ENCODE results near the gene ANKRD45. TPM values are rescaled to one million over a fixed set of nuclear protein-coding genes. Genes with fewer than 3 reads are reported as not detected.

ANKRD45 gene
- total and polyA plus RNA-seq, 2 donors (not counting 1 experiment from before 2014, with no cell fraction given), result 0.06 TPM; not detected in 1

DNA sequence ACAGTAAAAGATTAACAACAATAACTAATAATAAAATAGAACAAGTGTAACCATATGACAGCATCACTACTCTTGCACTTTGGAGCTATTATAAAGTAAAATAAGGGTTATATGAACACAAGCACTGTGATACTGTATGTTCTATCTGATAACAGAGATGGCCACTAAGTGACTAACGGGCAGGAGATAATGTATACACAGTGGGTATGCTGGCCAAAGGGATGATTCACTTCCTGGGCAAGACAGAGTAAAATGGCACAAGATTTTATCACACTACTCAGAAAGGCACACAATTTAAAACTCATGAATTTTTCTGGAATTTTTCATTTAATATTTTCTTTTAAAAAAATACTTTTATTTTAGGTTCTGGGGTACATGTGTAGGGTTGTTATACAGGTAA is 79.1 kb downstream of the ANKRD45 start:
- no peak for ATAC-seq (ENCODE audit: low read depth)
- Histone ChIP-seq H3K4me3 (ENCODE audit: control extremely low read depth in 1 of 5, extremely low read depth in 1 of 5, insufficient read depth in 1 of 5, low read depth in 2 of 5, low read length in 4 of 5) (no peak overlapping the region), H4K20me1 (ENCODE audit: control insufficient read depth, insufficient read depth, low read length, poor library complexity, severe bottlenecking) (no peaks in the 10 kb centered on the region), H3K36me3 (replicated peaks in 1 of 2; ENCODE audit: control extremely low read depth in 1 of 2, control insufficient read depth in 1 of 2, extremely low read depth in 1 of 2, insufficient read depth in 2 of 2, low read length in 1 of 2) (no peaks in the 10 kb centered on the region), H3K4me2 (replicated peaks; ENCODE audit: low read depth, low read length, poor library complexity, severe bottlenecking) (no peak overlapping the region), H3K27me3 (replicated peaks in 1 of 4; ENCODE audit: control extremely low read depth in 1 of 4, control insufficient read depth in 3 of 4, insufficient read depth in 4 of 4, low read length in 3 of 4) (peaks cover 0 to 4% (median 0%) of the 10 kb centered on the region in 4 experiments), H2AFZ (ENCODE audit: insufficient read depth, low read depth, low read length, poor library complexity, severe bottlenecking) (no peak overlapping the region), H3K4me1 (ENCODE audit: control insufficient read depth in 2 of 2, insufficient read depth in 2 of 2, low read length in 2 of 2) (no peaks in the 10 kb centered on the region), H3K9me3 (ENCODE audit: control extremely low read depth in 1 of 3, control insufficient read depth in 2 of 3, insufficient read depth in 1 of 3, low read length in 2 of 3) (no peaks in the 10 kb centered on the region), H3K9ac (ENCODE audit: low read length) (no peak overlapping the region), H3K27ac (ENCODE audit: low read length in 2 of 2) (no peak overlapping the region), H3K79me2 (ENCODE audit: control insufficient read depth, insufficient read depth, low read length) (no peaks in the 10 kb centered on the region)
- CTCF ChIA-PET, result no interaction called here
- no peaks in the 10 kb centered on the region for H3K4me1 Mint-ChIP-seq
- no peak overlapping the region for H3K4me3 Mint-ChIP-seq
- no peak for DNase-seq
- POLR2A ChIA-PET, result no interaction called here
- intact Hi-C loops (cut with micrococcal nuclease), result no loop called here
- H3K27ac Mint-ChIP-seq, result no peak overlapping the region
- WGBS (ENCODE audit: insufficient coverage), result no CpG with 5 or more reads among the region's 1 CpG
- H3K27me3 Mint-ChIP-seq, result peaks cover 11% of the 10 kb centered on the region
- no peaks in the 10 kb centered on the region for H3K9me3 Mint-ChIP-seq (ENCODE audit: insufficient read depth)
- no peak for TF ChIP-seq EZH2 (IDR thresholded peaks at IDR 0.05; ENCODE audit: borderline replicate concordance, insufficient read depth, low read depth, low read length, poor library complexity, severe bottlenecking)
- TF ChIP-seq, protein P1, sequence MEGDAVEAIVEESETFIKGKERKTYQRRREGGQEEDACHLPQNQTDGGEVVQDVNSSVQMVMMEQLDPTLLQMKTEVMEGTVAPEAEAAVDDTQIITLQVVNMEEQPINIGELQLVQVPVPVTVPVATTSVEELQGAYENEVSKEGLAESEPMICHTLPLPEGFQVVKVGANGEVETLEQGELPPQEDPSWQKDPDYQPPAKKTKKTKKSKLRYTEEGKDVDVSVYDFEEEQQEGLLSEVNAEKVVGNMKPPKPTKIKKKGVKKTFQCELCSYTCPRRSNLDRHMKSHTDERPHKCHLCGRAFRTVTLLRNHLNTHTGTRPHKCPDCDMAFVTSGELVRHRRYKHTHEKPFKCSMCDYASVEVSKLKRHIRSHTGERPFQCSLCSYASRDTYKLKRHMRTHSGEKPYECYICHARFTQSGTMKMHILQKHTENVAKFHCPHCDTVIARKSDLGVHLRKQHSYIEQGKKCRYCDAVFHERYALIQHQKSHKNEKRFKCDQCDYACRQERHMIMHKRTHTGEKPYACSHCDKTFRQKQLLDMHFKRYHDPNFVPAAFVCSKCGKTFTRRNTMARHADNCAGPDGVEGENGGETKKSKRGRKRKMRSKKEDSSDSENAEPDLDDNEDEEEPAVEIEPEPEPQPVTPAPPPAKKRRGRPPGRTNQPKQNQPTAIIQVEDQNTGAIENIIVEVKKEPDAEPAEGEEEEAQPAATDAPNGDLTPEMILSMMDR (IDR thresholded peaks at IDR 0.05), result no peak

DNA sequence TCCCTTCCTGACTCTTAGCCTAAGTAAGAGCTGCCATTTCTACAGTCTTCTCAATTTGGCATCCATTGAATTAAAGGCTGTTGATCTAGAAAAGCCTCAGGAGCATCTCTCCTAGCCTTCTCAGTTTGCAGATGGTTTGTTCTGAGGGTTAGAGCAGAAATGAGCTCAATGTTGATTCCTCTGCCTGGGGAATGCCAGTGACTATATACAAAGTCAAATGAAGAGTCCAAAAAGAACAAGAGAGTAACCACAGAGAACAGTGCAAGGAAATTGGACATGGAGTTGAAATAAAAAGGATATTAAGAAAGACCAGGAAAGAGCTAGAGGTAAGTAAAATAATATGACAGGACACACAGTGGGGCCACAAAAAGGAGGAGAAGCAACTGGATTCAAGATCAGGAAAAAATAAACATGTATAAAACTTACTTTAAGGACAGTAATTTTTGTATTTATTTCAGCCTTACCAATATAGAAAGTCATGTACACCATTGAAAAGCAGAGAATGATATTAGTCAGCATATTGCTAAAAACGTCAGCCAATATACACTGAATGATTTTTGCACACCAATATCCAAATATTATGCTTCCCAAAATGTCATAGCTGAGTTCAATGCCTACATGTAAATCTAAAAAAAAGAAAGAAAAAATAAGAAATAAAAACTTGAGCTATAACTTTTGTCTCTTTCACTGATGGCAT is 88.1 kb downstream of the ANKRD45 start:
- no peak overlapping the region for H2AFZ ChIP-seq (ENCODE audit: insufficient read depth, low read depth, low read length, poor library complexity, severe bottlenecking)
- no peak for TF ChIP-seq EZH2 (IDR thresholded peaks at IDR 0.05; ENCODE audit: borderline replicate concordance, insufficient read depth, low read depth, low read length, poor library complexity, severe bottlenecking)
- TF ChIP-seq, protein P1 (IDR thresholded peaks at IDR 0.05), result no peak
- H3K36me3 ChIP-seq (replicated peaks in 1 of 2; ENCODE audit: control extremely low read depth in 1 of 2, control insufficient read depth in 1 of 2, extremely low read depth in 1 of 2, insufficient read depth in 2 of 2, low read length in 1 of 2), result no peaks in the 10 kb centered on the region
- Mint-ChIP-seq H3K4me1 (no peaks in the 10 kb centered on the region), H3K9me3 (ENCODE audit: insufficient read depth) (no peaks in the 10 kb centered on the region), H3K27me3 (peaks cover 13% of the 10 kb centered on the region), H3K27ac (no peak overlapping the region), H3K4me3 (no peak overlapping the region)
- no peak overlapping the region for H3K27ac ChIP-seq (ENCODE audit: low read length in 2 of 2)
- H3K4me1 ChIP-seq (ENCODE audit: control insufficient read depth in 2 of 2, insufficient read depth in 2 of 2, low read length in 2 of 2), result no peaks in the 10 kb centered on the region
- no peaks in the 10 kb centered on the region for H3K27me3 ChIP-seq (replicated peaks in 1 of 4; ENCODE audit: control extremely low read depth in 1 of 4, control insufficient read depth in 3 of 4, insufficient read depth in 4 of 4, low read length in 3 of 4)
- H3K4me3 ChIP-seq (ENCODE audit: control extremely low read depth in 1 of 5, extremely low read depth in 1 of 5, insufficient read depth in 1 of 5, low read depth in 2 of 5, low read length in 4 of 5), result no peak overlapping the region
- CTCF ChIA-PET, result no interaction called here
- H3K79me2 ChIP-seq (ENCODE audit: control insufficient read depth, insufficient read depth, low read length), result no peaks in the 10 kb centered on the region
- no peak for ATAC-seq (ENCODE audit: low read depth)
- H3K9ac ChIP-seq (ENCODE audit: low read length), result no peak overlapping the region
- DNase-seq, result no peak
- WGBS (ENCODE audit: insufficient coverage), result no CpG with 5 or more reads among the region's 1 CpG
- no peaks in the 10 kb centered on the region for H4K20me1 ChIP-seq (ENCODE audit: control insufficient read depth, insufficient read depth, low read length, poor library complexity, severe bottlenecking)
- no peaks in the 10 kb centered on the region for H3K9me3 ChIP-seq (ENCODE audit: control extremely low read depth in 1 of 3, control insufficient read depth in 2 of 3, insufficient read depth in 1 of 3, low read length in 2 of 3)
- POLR2A ChIA-PET, result no interaction called here
- no peak overlapping the region for H3K4me2 ChIP-seq (replicated peaks; ENCODE audit: low read depth, low read length, poor library complexity, severe bottlenecking)
- intact Hi-C loops (cut with micrococcal nuclease), result no loop called here

All from B cell (primary cell).